Brain pericyte (primary cell): ENCODE measurements around the gene METTL24.
"Not testable (repeated sequence)": the region's sequence is repeated elsewhere in the genome, so short reads cannot be mapped to it uniquely, and the experiment has no call there.

Experiments used
- DNase-seq: peaks from one replicate; pipeline ENCODE4 v3.0.0-alpha.2; 2012; ENCODE audit warnings: low read depth, low spot score

Gene METTL24

DNA sequence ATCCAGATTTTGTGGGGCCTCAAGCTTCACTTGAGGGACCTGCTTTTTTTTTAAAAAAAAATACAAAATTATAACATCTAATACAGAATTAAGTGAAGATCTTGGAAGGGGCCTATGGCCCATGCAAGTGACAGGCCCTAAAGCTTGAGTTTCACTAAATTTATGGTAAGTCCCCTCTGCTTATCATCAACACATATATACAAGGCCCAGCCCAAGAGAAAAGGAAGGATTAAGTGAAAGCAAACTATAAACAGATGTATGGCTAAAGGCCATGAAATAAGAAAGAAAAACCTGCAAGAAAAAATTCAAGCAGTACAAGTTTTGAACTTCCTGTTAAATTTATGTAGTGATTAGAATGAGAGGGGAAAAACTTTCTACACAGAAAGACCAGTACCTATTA, 91.2 kb downstream of the METTL24 start:
- DNase-seq: no peak

DNA sequence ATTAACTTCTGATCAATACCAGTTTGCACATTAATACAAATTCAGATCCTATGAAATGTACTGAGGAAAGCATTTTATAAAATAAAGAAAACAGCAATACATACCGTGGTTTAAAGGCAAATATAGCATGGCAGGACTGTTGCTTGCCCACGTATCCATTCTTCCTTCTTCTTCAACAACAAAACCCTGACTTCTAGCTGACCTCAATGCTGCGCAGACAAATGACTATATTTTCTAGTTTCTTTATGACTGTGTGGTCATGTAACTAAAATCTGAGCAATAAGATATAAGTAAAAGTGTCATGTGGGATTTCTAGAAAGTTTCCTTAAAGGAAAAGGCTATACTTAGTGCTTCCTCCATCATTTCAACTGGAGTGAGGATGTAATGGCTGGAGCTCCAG, 92.9 kb downstream of the METTL24 start:
- DNase-seq: no peak

DNA sequence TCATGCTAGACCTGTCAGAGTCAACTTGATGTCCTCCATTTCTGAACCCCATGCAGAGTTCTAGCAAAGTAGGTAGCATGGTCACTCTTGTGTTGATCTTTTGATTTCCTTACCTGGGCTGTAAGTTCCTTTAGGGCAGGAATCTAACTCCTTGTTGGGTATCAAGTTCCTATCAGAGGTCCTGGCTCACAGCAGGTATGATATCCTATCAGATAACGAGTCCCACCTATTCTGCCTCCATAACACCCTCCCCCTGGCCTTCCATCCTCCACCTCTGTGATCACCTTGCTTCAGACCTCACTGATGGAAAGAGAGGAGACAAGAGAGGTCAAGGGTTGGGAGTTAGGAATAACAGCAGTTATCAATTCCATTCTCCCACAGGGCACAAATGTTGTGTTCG, 101.8 kb downstream of the METTL24 start:
- no peak for DNase-seq

DNA sequence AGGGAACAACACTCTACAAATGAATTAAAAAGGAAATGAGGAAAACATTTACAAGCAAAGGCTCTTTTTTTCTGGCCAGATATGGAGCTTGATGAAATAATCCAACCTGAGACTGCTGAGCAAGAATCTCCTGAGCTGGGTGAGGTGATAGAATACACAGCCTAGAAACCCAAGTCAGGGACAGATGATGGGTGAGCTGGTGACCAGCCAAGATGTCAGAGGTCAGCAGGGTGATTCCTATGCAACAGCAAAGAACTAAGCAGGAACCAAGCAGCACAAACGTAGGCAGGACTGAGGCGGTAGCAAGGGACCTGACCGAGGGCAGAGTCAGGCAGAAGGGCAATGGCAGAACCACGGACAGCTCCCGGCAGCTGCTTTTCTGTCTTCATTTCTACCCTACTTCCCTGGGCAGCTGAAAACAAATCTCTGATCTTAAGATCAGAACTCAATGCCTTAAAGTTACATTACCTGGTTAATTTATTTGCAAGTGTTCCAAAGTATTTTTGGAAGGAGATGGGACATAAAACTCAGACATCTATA, 102.9 kb downstream of the METTL24 start:
- no peak for DNase-seq

DNA sequence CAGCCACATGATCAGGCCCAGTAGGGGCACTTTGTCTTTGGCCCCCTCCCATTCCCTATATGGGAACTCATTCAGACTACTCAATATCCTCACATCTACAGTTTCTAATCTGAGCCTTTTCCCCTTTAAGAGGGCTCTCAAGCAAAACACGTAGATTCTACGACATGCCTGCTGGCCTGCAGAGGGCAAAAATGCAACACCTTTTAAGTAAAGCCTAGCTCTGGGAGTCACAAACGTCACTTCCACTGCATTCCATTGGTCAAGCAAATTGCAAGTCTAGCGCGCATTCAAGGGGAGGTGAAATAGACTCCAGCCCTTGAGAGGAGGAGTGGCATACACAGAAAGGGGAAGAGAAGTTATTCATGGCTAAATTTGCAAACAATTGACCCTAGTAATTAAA, 107.3 kb downstream of the METTL24 start:
- no peak for DNase-seq

DNA sequence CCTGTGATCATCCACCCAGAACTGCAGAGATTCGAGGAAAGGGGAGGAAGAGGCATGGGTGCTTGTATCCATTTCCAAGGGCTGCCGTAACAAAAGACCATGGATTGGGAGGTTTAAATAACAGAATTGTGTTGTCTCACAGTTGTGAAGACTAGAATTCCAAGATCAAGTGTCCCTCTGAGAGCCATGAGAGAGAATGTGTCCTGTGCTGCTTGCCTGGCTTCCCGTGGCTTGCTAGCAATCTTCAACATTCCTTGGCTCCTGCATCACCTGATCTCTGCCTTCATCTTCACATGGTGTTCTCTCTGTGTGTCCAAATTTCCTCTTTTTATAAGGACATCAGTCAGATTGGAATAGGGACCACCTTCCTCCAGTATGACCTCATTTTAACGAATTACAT, 108.1 kb downstream of the METTL24 start:
- no peak for DNase-seq

DNA sequence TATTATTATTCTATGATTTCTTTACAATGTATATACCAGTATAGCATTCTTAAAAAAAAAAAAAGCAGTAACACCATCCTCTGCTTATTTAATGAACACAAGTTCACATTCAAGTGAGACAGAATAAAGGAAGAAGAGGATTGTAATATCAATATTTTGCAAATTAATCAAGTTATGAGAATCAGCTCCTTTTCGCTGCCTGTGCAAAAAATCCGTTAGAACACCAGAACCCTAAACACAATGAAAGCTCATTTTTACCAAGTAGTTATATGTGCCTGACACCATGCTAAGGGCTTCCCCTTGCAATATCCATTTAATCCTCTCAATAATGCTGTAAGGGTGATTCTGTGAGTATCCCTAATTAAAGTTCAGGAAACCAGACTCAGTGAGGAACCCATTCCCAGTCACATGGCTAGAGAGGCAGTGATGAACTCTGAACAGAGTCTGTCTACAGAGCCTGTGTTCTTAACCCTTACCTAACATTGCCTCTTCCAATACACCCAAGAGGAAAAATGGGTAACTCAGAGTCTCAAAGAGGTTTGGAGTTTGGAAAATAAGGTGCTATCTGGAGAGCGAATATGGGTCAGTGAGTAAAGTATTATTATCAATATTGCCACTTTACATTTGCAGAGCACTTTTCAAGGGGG, 111.1 kb downstream of the METTL24 start:
- no peak for DNase-seq

DNA sequence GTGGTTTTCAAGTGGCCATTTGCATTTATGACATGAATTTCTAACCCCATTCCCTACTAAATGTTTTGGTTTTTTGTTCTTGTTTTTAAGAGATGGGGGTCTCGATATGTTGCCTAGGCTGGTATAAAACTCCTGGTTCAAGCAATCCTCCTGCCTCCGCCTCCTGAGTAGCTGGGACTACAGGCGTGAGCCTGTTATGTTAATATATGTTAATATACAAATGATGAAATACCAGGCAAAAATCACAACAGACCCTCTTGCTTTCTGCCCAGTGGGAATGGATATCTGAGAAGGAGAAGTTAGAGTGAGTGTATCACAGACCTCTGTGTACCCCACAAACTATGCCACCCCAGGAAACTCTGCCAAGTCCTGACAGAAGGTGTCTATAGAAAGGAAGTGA, 111.8 kb downstream of the METTL24 start:
- no peak for DNase-seq

DNA sequence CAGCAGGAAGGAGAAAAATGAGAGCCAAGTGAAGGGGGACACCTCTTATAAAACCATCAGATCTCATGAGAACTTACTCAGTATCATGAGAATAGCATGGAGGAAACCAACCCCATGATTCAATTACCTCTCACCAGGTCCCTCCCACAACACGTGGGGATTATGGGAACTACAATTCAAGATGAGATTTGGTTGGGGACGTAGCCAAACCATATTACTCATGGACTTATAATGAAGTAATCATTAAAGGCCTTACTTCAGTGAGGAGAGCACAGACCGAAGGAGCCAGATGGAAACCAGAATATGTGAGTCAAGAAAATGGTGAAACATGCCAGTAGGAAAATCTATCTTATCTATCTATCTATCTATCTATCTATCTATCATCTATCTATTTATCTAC, 113.5 kb downstream of the METTL24 start:
- not testable (repeated sequence) for DNase-seq

DNA sequence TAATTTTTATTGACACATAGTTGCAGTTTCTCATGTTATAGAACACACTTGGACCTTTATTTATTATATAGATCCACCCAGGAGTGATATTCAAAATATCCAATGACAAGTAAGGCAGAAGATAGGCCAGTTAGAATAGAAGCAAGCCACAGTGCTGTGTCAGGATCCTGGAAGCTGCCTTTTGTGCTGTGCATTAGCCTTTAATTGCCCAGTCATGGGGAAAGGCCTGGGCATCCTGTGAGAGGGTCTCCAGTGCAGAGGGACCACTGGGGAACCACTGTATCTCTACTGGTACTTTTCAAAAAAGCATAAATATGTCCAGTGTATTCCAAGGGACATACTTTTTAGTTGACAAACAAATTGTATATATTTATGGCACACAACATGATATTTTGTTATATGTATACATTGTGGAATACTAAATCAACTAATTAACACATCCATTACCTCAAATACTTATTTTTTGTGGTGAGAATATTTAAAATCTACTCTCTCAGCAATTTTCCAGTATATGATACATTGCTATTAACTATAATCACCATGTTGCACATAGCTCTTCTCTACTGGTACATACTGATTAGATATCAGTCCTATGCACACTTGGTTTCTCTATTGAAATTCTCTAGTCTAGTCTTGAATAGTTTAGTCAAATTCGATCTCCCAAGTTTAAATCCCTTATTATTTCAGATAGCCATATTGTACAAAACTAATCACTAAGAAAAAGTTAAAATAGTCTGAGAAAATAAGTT, 118.4 kb downstream of the METTL24 start:
- DNase-seq: no peak

DNA sequence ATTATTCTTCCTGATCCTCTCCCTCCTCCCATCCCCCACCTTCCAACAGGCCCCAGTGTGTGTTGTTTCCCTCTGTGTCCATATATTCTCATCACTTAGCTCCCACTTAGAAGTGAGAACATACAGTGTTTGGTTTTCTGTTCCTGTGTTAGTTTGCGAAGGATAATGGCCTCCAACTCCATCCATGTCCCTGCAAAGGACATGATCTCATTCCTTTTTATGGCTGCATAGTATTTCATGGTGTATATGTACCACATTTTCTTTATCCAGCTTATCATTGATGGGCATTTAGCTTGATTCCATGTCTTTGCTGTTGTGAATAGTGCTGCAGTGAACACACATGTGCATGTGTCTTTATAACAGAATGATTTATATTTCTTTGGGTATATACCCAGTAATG, 122.1 kb downstream of the METTL24 start:
- DNase-seq: not testable (repeated sequence)

DNA sequence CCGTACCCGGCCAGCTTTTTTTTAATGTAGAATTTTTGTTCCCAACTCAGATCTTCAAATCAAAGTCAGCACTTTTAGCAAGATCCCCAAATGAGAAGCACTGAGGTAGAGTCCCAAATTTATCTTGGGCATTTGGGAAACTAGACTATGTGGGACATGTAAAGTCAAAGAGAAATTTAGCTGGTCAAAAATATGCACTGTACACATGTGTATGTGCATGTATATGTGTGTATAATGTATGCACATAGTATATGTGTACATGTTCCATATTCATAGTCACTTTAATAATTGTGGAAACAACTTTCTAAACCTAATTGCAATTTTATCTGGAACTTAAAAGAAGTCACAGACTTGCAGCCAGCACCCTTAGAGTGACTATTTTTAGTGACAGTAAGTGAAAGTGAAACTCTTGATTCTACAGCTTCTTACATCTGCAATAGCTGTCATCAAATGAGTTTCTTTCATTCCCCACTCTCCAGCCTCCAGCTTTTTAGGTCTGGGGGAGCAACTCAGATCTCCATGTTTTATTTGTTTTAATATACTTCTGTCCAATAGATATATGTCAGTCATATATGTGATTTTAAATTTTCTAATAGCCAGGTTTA, 124.3 kb downstream of the METTL24 start:
- no peak for DNase-seq

DNA sequence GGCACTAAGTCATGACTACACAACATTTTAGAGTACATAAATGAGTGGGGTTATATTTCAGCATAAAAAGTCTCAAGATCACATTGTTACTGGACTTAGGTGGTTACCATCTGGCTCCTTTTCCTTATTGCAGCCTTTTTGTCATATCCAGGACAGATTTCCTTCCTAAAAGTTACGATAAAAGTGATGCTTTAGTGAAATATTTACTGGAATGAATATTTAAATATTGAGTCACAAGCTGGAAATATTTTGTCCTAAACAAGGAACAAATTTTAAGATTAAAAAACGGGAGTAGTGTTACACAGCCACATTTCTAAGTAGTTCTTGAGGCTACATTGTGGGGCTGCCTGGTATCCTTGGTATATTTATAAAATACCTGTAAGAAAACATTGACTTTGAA, 125.7 kb downstream of the METTL24 start:
- DNase-seq: no peak

DNA sequence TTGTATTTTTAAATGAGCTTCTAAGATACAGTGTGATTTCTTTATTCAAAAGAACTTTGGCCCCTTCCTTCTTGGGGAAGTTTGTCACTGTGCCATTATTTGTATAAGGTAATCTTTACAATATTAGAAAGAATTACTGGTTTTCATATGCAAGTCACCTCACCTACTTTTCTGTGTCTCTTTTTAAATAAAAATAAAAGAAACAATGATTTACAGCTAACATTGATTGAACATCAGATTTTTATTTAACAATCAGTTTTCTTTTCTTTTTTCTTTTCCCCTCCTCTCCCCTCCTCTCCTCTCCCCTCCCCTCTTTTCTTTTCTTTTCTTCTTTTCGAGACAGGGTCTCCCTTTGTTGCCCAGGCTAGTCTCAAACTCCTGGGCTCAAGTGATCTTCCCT, 131.9 kb downstream of the METTL24 start:
- no peak for DNase-seq

DNA sequence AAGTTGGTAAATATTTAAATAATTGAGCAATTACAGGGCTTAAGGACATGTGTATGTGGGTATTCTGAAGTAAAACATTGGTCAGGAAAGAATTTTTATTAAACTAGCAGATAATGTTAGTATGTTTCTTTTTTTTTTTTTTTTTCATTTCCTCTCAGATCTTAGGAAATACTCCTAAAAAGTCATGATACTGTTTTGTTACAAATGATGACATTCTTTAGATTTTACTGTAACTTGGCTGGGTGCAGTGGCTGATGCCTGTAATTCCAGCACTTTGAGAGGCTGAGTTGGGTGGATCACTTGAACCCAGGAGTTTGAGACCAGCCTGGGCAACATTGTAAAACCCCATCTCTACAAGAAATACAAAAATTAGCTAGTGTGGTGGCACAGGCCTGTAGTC, 136.4 kb downstream of the METTL24 start:
- DNase-seq: no peak

DNA sequence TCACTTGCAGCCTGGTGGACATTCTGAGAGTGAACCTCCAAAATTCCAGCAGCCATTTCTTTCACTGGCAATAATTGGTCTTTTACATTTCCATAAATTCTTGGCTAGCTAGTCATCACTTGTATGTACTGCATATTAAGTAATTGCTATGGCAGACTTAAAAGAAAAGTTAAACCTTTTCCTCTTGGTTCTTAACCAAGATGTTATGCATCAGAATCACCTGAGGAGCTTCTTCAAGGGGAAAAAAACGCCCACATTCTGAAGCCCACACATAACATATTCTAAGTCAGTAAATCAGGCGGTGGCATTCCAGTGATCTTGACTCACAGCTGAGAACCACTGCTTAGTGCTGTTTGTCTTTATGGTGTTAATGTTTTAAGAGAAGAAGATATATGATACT, 140.9 kb downstream of the METTL24 start:
- no peak for DNase-seq

DNA sequence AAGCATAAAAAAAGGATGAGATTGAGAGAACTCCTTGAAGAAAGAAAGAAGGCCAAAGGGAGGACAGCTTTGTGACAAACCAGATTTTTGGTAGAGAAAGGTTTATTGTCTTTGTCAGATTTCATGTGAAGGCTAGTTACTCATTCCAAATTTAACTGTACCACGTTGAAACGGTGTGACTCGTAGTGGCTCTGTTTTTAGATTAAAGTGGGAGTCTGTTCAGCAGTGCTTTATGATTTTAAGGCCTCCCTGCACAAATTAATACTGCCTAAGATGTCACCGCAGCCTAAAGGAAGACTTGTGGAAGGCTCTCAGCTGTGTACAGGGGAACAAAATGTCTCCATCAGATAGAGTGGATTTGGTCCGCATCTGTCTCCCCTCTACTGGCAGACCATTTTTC, 142.0 kb downstream of the METTL24 start:
- no peak for DNase-seq

DNA sequence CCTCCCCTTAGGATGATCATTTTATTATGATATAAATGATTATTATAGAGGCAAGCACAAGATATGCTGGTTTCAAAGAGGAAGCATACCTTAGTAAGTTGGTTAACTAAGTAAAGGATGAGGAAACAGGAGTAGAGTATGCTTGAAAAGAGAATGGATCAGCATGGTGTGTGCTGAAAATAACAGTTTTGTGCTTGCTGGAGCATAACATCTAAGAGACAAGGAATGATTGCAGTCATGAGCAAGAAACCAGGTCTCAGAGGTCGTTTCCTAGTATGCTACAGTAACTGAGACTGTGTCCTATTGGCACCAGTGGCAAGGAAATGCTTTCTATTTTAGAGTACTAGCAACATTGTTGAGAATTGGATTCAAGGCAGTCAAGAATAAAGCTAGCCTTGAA, 143.8 kb downstream of the METTL24 start:
- DNase-seq: no peak

DNA sequence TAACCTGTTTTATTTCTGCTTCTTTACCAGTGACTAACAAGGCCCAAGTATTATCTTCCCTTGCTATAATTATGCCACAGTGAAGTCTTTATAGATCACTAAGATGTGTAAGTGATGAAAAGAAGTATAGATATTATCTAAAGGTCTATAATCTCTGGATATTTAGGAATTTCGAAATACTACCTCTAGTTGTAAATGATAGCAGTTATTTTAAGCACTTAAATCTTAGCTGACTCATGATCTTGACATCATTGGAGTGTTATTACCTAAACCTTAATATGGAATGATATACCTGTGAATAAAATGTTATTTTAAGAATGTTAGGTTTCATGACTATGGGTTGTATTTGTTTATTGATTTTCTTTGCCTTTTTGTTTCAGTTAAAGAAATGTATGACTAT, 146.4 kb downstream of the METTL24 start:
- no peak for DNase-seq

DNA sequence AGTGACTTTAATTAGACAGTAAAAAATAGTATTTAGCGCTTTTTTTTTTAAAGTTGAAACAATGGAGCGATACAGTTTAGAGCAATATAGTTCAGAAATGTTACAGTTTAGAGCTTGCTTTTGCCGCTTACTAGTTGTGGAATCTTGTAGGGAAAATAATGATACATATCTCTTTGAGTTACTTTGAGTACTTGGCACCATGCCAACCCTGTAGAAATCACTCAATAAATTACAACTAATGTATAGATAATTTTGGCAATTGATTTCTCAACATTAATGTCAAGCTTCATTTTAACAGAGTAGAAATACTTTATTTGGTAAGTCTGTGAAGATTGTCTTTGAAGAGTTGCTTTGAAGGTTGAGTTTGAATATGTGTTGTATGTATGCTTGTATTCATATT, 150.5 kb downstream of the METTL24 start:
- no peak for DNase-seq

DNA sequence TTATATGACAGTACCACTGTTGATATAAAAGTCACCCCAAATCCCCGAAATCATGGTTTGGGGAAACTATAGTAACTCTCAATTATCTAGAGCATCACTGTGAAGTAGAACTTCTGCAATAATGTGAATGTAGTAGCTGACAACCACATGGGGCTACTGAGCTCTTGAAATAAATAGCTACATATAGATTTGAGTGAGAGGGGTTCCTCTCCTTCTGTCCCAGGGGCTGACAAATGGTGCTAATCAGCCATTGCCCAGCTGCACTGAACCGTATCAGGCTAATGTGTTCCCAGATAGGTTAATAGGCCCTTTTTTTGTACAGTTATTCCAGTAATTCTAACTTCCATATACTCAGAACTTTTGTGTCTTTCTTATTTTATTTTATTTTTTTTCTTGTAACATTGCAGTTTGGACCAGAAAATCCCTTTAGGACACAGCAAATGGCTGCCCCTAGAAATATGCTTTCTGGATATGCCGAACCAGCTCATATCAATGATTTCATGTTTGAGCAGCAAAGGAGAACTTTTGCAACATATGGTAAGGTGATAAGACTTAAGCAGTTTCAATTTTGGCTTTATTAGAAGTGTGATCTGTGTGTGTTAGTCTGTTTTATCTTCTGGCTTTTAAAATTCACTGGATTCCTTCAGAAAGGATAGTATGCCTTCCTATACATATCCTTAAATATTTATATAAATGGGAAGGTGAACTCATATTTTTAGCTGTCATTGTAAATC, 156.8 kb downstream of the METTL24 start:
- no peak for DNase-seq

DNA sequence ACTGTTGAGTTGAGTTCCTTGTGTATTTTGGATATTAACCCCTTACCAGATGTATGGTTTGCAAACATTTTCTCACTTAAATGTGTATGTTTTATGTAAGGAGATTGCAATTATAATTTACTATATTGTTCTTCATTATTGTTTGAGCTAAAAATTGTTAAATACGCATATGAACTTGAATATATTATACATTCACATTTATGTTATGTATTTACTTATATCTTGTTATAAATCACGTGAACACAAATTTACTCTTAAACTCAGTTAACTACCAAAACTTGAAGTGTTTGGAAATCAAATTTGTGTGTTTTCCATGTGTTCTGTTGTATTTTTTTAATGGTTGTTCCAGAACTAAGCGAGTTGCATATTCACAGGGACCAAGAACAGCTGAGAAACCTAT, 159.6 kb downstream of the METTL24 start:
- no peak for DNase-seq
